ENCODE results near the gene PPP1R9A. TPM values are rescaled to one million over a fixed set of nuclear protein-coding genes. Genes with fewer than 3 reads are reported as not detected.

PPP1R9A gene
- total RNA-seq, 1 experiment from 2014 or later: 15.6 TPM

- intact Hi-C loops (cut with micrococcal nuclease; ENCODE audit: unreplicated experiment): no loop called here
- H3K27ac ChIP-seq (ENCODE audit: low read depth, low read length, poor library complexity, severe bottlenecking): no peak overlapping the region
- no peaks in the 10 kb centered on the region for H3K36me3 ChIP-seq (ENCODE audit: insufficient read depth, low read length, poor library complexity, severe bottlenecking)
- ChIA-PET POLR2A (ENCODE audit: low non-redundant PET) (no interaction called here), CTCF (no interaction called here)
- H3K27me3 ChIP-seq (replicated peaks; ENCODE audit: insufficient read depth, low read depth, low read length, poor library complexity): no peaks in the 10 kb centered on the region
- peaks cover 8% of the 10 kb centered on the region for H3K4me1 ChIP-seq (ENCODE audit: insufficient read depth, low read length, poor library complexity, severe bottlenecking)
- no peak overlapping the region for H3K4me3 ChIP-seq (ENCODE audit: low read depth, low read length, poor library complexity, severe bottlenecking)
- no peak for DNase-seq (ENCODE audit: low spot score)
- TF ChIP-seq EZH2 (IDR thresholded peaks at IDR 0.05; ENCODE audit: borderline replicate concordance, low read depth, low read length, poor library complexity, severe bottlenecking) (no peak), CTCF (conservative IDR thresholded peaks at IDR 0.05; ENCODE audit: low read depth, low read length) (no peak)
- BruUV-seq (replicated peaks): no TSS peak
- H3K9me3 ChIP-seq (ENCODE audit: low read depth, low read length, poor library complexity, severe bottlenecking): no peaks in the 10 kb centered on the region
Observed at GRCh38 chr7:95209276-95209675, 301.9 kb downstream of the PPP1R9A start.

- Histone ChIP-seq H3K27me3 (replicated peaks; ENCODE audit: insufficient read depth, low read depth, low read length, poor library complexity) (no peaks in the 10 kb centered on the region), H3K4me1 (ENCODE audit: insufficient read depth, low read length, poor library complexity, severe bottlenecking) (peaks cover 8% of the 10 kb centered on the region), H3K36me3 (ENCODE audit: insufficient read depth, low read length, poor library complexity, severe bottlenecking) (no peaks in the 10 kb centered on the region), H3K4me3 (ENCODE audit: low read depth, low read length, poor library complexity, severe bottlenecking) (no peak overlapping the region), H3K9me3 (ENCODE audit: low read depth, low read length, poor library complexity, severe bottlenecking) (no peaks in the 10 kb centered on the region), H3K27ac (ENCODE audit: low read depth, low read length, poor library complexity, severe bottlenecking) (no peak overlapping the region)
- ChIA-PET CTCF (no interaction called here), POLR2A (ENCODE audit: low non-redundant PET) (no interaction called here)
- TF ChIP-seq EZH2 (IDR thresholded peaks at IDR 0.05; ENCODE audit: borderline replicate concordance, low read depth, low read length, poor library complexity, severe bottlenecking) (no peak), CTCF (conservative IDR thresholded peaks at IDR 0.05; ENCODE audit: low read depth, low read length) (no peak)
- intact Hi-C loops (cut with micrococcal nuclease; ENCODE audit: unreplicated experiment): no loop called here
- no peak for DNase-seq (ENCODE audit: low spot score)
- no TSS peak for BruUV-seq (replicated peaks)
Observed at GRCh38 chr7:95209788-95210187, 302.4 kb downstream of the PPP1R9A start.

DNA sequence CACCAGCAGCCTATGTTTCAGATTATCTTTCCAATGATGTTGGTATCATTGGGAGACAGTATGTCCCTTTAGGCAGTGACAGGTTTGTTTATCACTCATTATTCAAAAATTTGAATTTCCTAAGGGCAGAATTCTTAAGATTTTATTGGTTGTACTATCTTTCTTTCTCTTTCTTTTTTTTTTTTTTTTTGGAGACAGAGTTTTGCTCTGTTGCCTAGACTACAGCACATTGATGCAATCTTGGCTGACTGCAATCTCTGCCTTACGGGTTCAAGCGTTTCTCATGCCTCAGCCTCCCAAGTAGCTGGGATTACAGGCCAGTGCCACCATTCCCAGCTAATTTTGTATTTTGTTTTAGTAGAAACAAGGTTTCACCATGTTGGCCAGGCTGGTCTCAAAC is 305.8 kb downstream of the PPP1R9A start:
- Histone ChIP-seq H3K27ac (ENCODE audit: low read depth, low read length, poor library complexity, severe bottlenecking) (no peak overlapping the region), H3K36me3 (ENCODE audit: insufficient read depth, low read length, poor library complexity, severe bottlenecking) (no peaks in the 10 kb centered on the region), H3K4me3 (ENCODE audit: low read depth, low read length, poor library complexity, severe bottlenecking) (no peak overlapping the region), H3K27me3 (replicated peaks; ENCODE audit: insufficient read depth, low read depth, low read length, poor library complexity) (no peaks in the 10 kb centered on the region), H3K9me3 (ENCODE audit: low read depth, low read length, poor library complexity, severe bottlenecking) (no peaks in the 10 kb centered on the region), H3K4me1 (ENCODE audit: insufficient read depth, low read length, poor library complexity, severe bottlenecking) (no peaks in the 10 kb centered on the region)
- TF ChIP-seq CTCF (conservative IDR thresholded peaks at IDR 0.05; ENCODE audit: low read depth, low read length) (no peak), EZH2 (IDR thresholded peaks at IDR 0.05; ENCODE audit: borderline replicate concordance, low read depth, low read length, poor library complexity, severe bottlenecking) (no peak)
- intact Hi-C loops (cut with micrococcal nuclease; ENCODE audit: unreplicated experiment): no loop called here
- BruUV-seq (replicated peaks): no TSS peak
- POLR2A ChIA-PET (ENCODE audit: low non-redundant PET): no interaction called here
- DNase-seq (ENCODE audit: low spot score): no peak
- CTCF ChIA-PET: no interaction called here
